Endothelial cell of umbilical vein (primary cell): Measurements from ENCODE around the gene NLGN1. TPM values are rescaled to one million over a fixed set of nuclear protein-coding genes. Genes with fewer than 3 reads are reported as not detected.

ENCODE experiments used
- BruUV-seq: library from RNA; stranded (reverse); fragments of 400-500 nt; replicated peaks from 2 replicates; lab custom pipeline; 2021; lab: Mats Ljungman, UMichigan
- CTCF ChIA-PET: fragments of 300-600, 350-600 bp; sonication (Branson Sonifier 250); formaldehyde crosslinking; loops from one replicate; lab custom pipeline; 2021; ENCODE audit warnings: antibody characterized with exemption, inconsistent platforms; lab: Charles Lee
- POLR2A ChIA-PET: fragments of 300-600, 350-600 bp; sonication (Branson Sonifier 250); formaldehyde crosslinking; loops from one replicate; lab custom pipeline; 2021; ENCODE audit warnings: antibody characterized with exemption, inconsistent platforms; lab: Charles Lee
- DNase-seq: peaks from one replicate; pipeline ENCODE4 v3.0.0-alpha.2; 2011; ENCODE audit warnings: low read depth, low spot score
- FAIRE-seq: peaks from 2 replicates; lab custom pipeline; 2011; peaks lifted over from hg19 to GRCh38; lab: Jason Lieb, UNC
- H2AFZ ChIP-seq: 2 replicates; pipeline ENCODE4 v1.6.0; 2012; ENCODE audit warnings: low read depth, low read length, control low read depth, inconsistent platforms
- H3K27ac ChIP-seq: 2 replicates; pipeline ENCODE4 v1.5.1; 2011; ENCODE audit warnings: low read depth, mild to moderate bottlenecking, control low read depth, low read length, moderate library complexity; ENCODE audit not compliant: insufficient read depth
- H3K27me3 ChIP-seq, 2 experiments: 2 replicates each; pipeline versions ENCODE4 v1.6.0 to v1.6.1; 2011; ENCODE audit warnings: low read length in 2 of 2, mixed read lengths in 1 of 2; ENCODE audit not compliant: control insufficient read depth in 2 of 2, insufficient read depth in 2 of 2
- H3K36me3 ChIP-seq, 2 experiments: 2 replicates in 1 of 2; 3 replicates in 1 of 2; pipeline ENCODE4 v1.5.1; 2011; ENCODE audit warnings: low read length in 2 of 2, mild to moderate bottlenecking in 1 of 2, moderate library complexity in 1 of 2; ENCODE audit not compliant: control insufficient read depth in 2 of 2, insufficient read depth in 2 of 2; ENCODE audit errors: extremely low read depth in 1 of 2
- H3K4me1 ChIP-seq: 3 replicates; pipeline ENCODE4 v1.5.1; 2011; ENCODE audit warnings: mild to moderate bottlenecking, low read length; ENCODE audit not compliant: control insufficient read depth, insufficient read depth; ENCODE audit errors: extremely low read depth
- H3K4me2 ChIP-seq: 2 replicates; pipeline ENCODE4 v1.6.1; 2011; ENCODE audit warnings: low read length, control low read depth, mixed read lengths; ENCODE audit not compliant: insufficient read depth
- H3K4me3 ChIP-seq, 3 experiments: fragments of 200-600 bp in 1 of 3; sonication (generic), shearing (Covaris generic) in 1 of 3; replicated peaks in 1 of 3; 2 replicates each; pipeline ENCODE4 v1.5.1; 2011 to 2016; ENCODE audit warnings: control low read depth in 3 of 3, low read length in 3 of 3, mild to moderate bottlenecking in 2 of 3, inconsistent platforms in 1 of 3, low read depth in 1 of 3, moderate library complexity in 1 of 3; ENCODE audit not compliant: insufficient read depth in 1 of 3
- H3K79me2 ChIP-seq: 2 replicates; pipeline ENCODE4 v1.6.0; 2012; ENCODE audit warnings: low read length, inconsistent platforms; ENCODE audit not compliant: control insufficient read depth, insufficient read depth
- H3K9ac ChIP-seq: replicated peaks from 2 replicates; pipeline ENCODE3; 2011; ENCODE audit warnings: low read length, control low read depth; ENCODE audit not compliant: insufficient read depth; ENCODE audit errors: extremely low read depth
- H3K9me1 ChIP-seq: replicated peaks from 3 replicates; pipeline ENCODE4 v1.6.0; 2011; ENCODE audit warnings: mild to moderate bottlenecking, low read length; ENCODE audit not compliant: control insufficient read depth, insufficient read depth; ENCODE audit errors: extremely low read depth
- H3K9me3 ChIP-seq: replicated peaks from 2 replicates; pipeline ENCODE4 v1.5.1; 2012; ENCODE audit warnings: low read length, inconsistent platforms; ENCODE audit not compliant: control insufficient read depth, insufficient read depth
- H4K20me1 ChIP-seq: replicated peaks from 2 replicates; pipeline ENCODE3; 2011; ENCODE audit warnings: mild to moderate bottlenecking, low read length; ENCODE audit not compliant: control insufficient read depth, insufficient read depth; ENCODE audit errors: extremely low read depth
- EZH2 ChIP-seq: IDR thresholded peaks from 2 replicates; pipeline ENCODE4 v1.6.1; 2012; ENCODE audit warnings: borderline replicate concordance, low read depth, mild to moderate bottlenecking, moderate library complexity, low read length, inconsistent platforms; ENCODE audit not compliant: severe bottlenecking
- FOS ChIP-seq: IDR thresholded peaks from 2 replicates; pipeline ENCODE4 v1.6.1; 2011; ENCODE audit warnings: mild to moderate bottlenecking, low read length, moderate library complexity, borderline replicate concordance; ENCODE audit not compliant: insufficient read depth
- GATA2 ChIP-seq: IDR thresholded peaks from 2 replicates; pipeline ENCODE4 v1.7.0; 2011; ENCODE audit warnings: low read depth, mild to moderate bottlenecking, moderate library complexity, mixed read lengths, low read length; ENCODE audit not compliant: insufficient read length, insufficient read depth
- JUN ChIP-seq: IDR thresholded peaks from 2 replicates; pipeline ENCODE4 v1.6.1; 2011; ENCODE audit warnings: borderline replicate concordance, low read depth; ENCODE audit not compliant: insufficient read length, insufficient read depth
- MYC ChIP-seq: IDR thresholded peaks from one replicate; pipeline ENCODE4 v1.6.1; 2011; ENCODE audit warnings: mild to moderate bottlenecking, low read depth, low read length
- POLR2A ChIP-seq: IDR thresholded peaks from 2 replicates; pipeline ENCODE4 v1.6.1; 2012; ENCODE audit warnings: low read depth, mild to moderate bottlenecking, control low read depth, low read length
- POLR2AphosphoS5 ChIP-seq: IDR thresholded peaks from 2 replicates; pipeline ENCODE4 v1.6.1; 2012; ENCODE audit warnings: low read depth, mild to moderate bottlenecking, control low read depth, low read length, moderate library complexity; ENCODE audit not compliant: insufficient read depth
- dilution Hi-C: fragments of 300-500 bp; cut with MboI; formaldehyde crosslinking; loops from one replicate; pipeline ENCODE4 v1.15.0; 2019; ENCODE audit warnings: low sequenced_read_pairs; ENCODE audit not compliant: extremely low pct_ligation_motif_present
- intact Hi-C: fragments of 100-400 bp; cut with micrococcal nuclease; formaldehyde crosslinking; loops from one replicate; pipeline ENCODE4 v1.10.0; 2022
- polyA plus RNA-seq, 4 experiments: library from polyadenylated mRNA; depleted of rRNA in 3 of 4; stranded (reverse) in 3 of 4; unstranded in 1 of 4; fragments of >200 nt; gene quantifications; 2 replicates each; pipeline versions ENCODE4 v1.2.1 to v1.2.3, GENCODE V29; 2011 to 2012; ENCODE audit warnings: missing spikeins in 1 of 4
- total RNA-seq: library from RNA; stranded (reverse); gene quantifications from 2 replicates; pipeline ENCODE4 v1.2.3, GENCODE V29; 2021
- TF ChIP-seq, protein P1 (sequence below), 2 donors: IDR thresholded peaks; 1 replicate in 1 of 2; 2 replicates in 1 of 2; pipeline ENCODE4 v1.5.1; 2011; ENCODE audit warnings: low read length in 2 of 2, mild to moderate bottlenecking in 2 of 2, moderate library complexity in 2 of 2, control low read depth in 1 of 2, inconsistent platforms in 1 of 2, low read depth in 1 of 2; ENCODE audit not compliant: insufficient read depth in 1 of 2; ENCODE audit errors: extremely low read depth in 1 of 2

Gene NLGN1
- total and polyA plus RNA-seq, 2 donors (not counting 3 experiments of a cell fraction or from before 2014, with no cell fraction given) = 7.9 to 16.3 TPM

DNA sequence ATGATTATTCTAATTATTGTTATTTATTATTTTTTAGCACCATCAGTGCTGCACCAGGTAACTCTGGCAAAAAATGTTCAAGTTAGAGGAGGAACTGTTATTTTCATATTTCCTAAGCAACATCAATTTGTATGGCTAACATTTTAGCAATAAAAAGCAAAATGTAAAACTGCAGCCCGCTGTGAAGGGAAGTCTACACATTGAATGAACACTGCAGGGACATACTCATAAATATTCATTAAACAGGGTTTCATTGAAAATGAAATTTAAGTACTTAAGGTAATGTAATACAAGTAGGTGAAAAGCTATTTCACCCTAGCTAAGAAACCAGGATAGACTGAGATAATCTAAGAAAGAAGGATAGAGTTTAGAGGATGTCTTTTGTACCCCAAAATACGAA lies 532.7 kb downstream of the NLGN1 start:
- no peak for FAIRE-seq
- Histone ChIP-seq H4K20me1 (no peaks in the 10 kb centered on the region), H3K4me3 (no peak overlapping the region), H3K9ac (no peak overlapping the region), H3K9me3 (no peaks in the 10 kb centered on the region), H3K9me1 (no peaks in the 10 kb centered on the region), H2AFZ (no peak overlapping the region), H3K36me3 (no peaks in the 10 kb centered on the region), H3K27ac (no peak overlapping the region), H3K79me2 (no peaks in the 10 kb centered on the region), H3K4me1 (peaks cover 2% of the 10 kb centered on the region), H3K27me3 (no peaks in the 10 kb centered on the region), H3K4me2 (no peak overlapping the region)
- no TSS peak for BruUV-seq
- ChIA-PET CTCF (no interaction called here), POLR2A (no interaction called here)
- TF ChIP-seq POLR2AphosphoS5 (no peak), POLR2A (no peak), FOS (no peak), EZH2 (no peak), GATA2 (no peak), JUN (no peak), MYC (no peak)
- TF ChIP-seq, protein P1, sequence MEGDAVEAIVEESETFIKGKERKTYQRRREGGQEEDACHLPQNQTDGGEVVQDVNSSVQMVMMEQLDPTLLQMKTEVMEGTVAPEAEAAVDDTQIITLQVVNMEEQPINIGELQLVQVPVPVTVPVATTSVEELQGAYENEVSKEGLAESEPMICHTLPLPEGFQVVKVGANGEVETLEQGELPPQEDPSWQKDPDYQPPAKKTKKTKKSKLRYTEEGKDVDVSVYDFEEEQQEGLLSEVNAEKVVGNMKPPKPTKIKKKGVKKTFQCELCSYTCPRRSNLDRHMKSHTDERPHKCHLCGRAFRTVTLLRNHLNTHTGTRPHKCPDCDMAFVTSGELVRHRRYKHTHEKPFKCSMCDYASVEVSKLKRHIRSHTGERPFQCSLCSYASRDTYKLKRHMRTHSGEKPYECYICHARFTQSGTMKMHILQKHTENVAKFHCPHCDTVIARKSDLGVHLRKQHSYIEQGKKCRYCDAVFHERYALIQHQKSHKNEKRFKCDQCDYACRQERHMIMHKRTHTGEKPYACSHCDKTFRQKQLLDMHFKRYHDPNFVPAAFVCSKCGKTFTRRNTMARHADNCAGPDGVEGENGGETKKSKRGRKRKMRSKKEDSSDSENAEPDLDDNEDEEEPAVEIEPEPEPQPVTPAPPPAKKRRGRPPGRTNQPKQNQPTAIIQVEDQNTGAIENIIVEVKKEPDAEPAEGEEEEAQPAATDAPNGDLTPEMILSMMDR (IDR thresholded peaks at IDR 0.05; ENCODE audit: extremely low read depth in 1 of 2, insufficient read depth in 1 of 2, low read depth in 1 of 2, low read length in 2 of 2) = no peak
- DNase-seq = no peak
- dilution Hi-C loops (no loop called here), intact Hi-C loops (no loop called here)
